Measurements from ENCODE around the gene PROZ.
"Not testable (repeated sequence)": the region's sequence is repeated elsewhere in the genome, so short reads cannot be mapped to it uniquely, and the experiment has no call there.

PROZ gene

GRCh38 chr13:113157929-113158747 lies at the start of gene PROZ:
TSS of gene PROZ (plus strand) at chr13:113158648. CDS start at chr13:113158661, 13 bp downstream.
- no peak for DNase-seq (ENCODE audit: low read depth in 2 of 2, low spot score in 1 of 2)

GRCh38 chr13:113109151-113110047 lies 49.0 kb upstream of the PROZ start:
- DNase-seq (ENCODE audit: low read depth in 2 of 2, low spot score in 1 of 2): no peak

GRCh38 chr13:113110048-113110851 lies 48.2 kb upstream of the PROZ start:
- DNase-seq (ENCODE audit: low read depth in 2 of 2, low spot score in 1 of 2): no peak

GRCh38 chr13:113110852-113111315 lies 47.6 kb upstream of the PROZ start:
- DNase-seq (ENCODE audit: low read depth in 2 of 2, low spot score in 1 of 2): no peak

GRCh38 chr13:113111821-113112220 lies 46.6 kb upstream of the PROZ start:
- DNase-seq (ENCODE audit: low read depth in 2 of 2, low spot score in 1 of 2): not testable (repeated sequence)

GRCh38 chr13:113112475-113112874 lies 46.0 kb upstream of the PROZ start:
- not testable (repeated sequence) for DNase-seq (ENCODE audit: low read depth in 2 of 2, low spot score in 1 of 2)

GRCh38 chr13:113112893-113113845 lies 45.3 kb upstream of the PROZ start:
- no peak for DNase-seq (ENCODE audit: low read depth in 2 of 2, low spot score in 1 of 2)

- DNase-seq (ENCODE audit: low read depth in 2 of 2, low spot score in 1 of 2): no peak
These were observed 44.6 kb upstream of the PROZ start for GRCh38 chr13:113113846-113114271.

GRCh38 chr13:113114511-113115362 lies 43.7 kb upstream of the PROZ start:
- DNase-seq (ENCODE audit: low read depth in 2 of 2, low spot score in 1 of 2): no peak

GRCh38 chr13:113115363-113116205 lies 42.9 kb upstream of the PROZ start:
- no peak for DNase-seq (ENCODE audit: low read depth in 2 of 2, low spot score in 1 of 2)

GRCh38 chr13:113116206-113116800 lies 42.1 kb upstream of the PROZ start:
- no peak for DNase-seq (ENCODE audit: low read depth in 2 of 2, low spot score in 1 of 2)

- DNase-seq (ENCODE audit: low read depth in 2 of 2, low spot score in 1 of 2): no peak
These were observed 41.6 kb upstream of the PROZ start for GRCh38 chr13:113116871-113117271.

- no peak for DNase-seq (ENCODE audit: low read depth in 2 of 2, low spot score in 1 of 2)
These were observed 41.0 kb upstream of the PROZ start for GRCh38 chr13:113117335-113117872.

- DNase-seq (ENCODE audit: low read depth in 2 of 2, low spot score in 1 of 2): no peak
These were observed 40.6 kb upstream of the PROZ start for GRCh38 chr13:113117911-113118260.

- no peak for DNase-seq (ENCODE audit: low read depth in 2 of 2, low spot score in 1 of 2)
These were observed 40.0 kb upstream of the PROZ start for GRCh38 chr13:113118261-113119021.

GRCh38 chr13:113119166-113119821 lies 39.2 kb upstream of the PROZ start:
- no peak for DNase-seq (ENCODE audit: low read depth in 2 of 2, low spot score in 1 of 2)
